Esophagus muscularis mucosa (tissue), 4 donors: ENCODE measurements around the gene TTC7B. TPM values are rescaled to one million over a fixed set of nuclear protein-coding genes. Genes with fewer than 3 reads are reported as not detected.
"Not testable (repeated sequence)": the region's sequence is repeated elsewhere in the genome, so short reads cannot be mapped to it uniquely, and the experiment has no call there.

Source experiments
- DNase-seq: peaks from one replicate; pipeline ENCODE4 v3.0.0-alpha.2; 2017; ENCODE audit errors: extremely low spot score
- H3K27ac ChIP-seq, 4 donors: fragments of 200-600 bp; sonication (generic); replicated peaks in 1 of 4; 1 replicate in 3 of 4; 2 replicates in 1 of 4; pipeline ENCODE4 v1.5.1; 2016 to 2019; ENCODE audit warnings: mild to moderate bottlenecking in 1 of 4
- H3K27me3 ChIP-seq, 4 donors: fragments of 200-600 bp; sonication (generic); one replicate each; pipeline versions ENCODE4 v1.5.1 to v1.6.0; 2016 to 2019
- H3K36me3 ChIP-seq, 4 donors: fragments of 200-600 bp; sonication (generic); one replicate each; pipeline ENCODE4 v1.5.1; 2016 to 2019
- H3K4me1 ChIP-seq, 4 donors: fragments of 200-600 bp; sonication (generic); one replicate each; pipeline ENCODE4 v1.5.1; 2016 to 2019
- H3K4me3 ChIP-seq, 4 donors: fragments of 200-600 bp; sonication (generic); 1 replicate in 2 of 4; 2 replicates in 2 of 4; pipeline ENCODE4 v1.5.1; 2016 to 2019; ENCODE audit warnings: mild to moderate bottlenecking in 4 of 4, moderate library complexity in 1 of 4
- H3K9me3 ChIP-seq, 4 donors: fragments of 200-600 bp; sonication (generic); 1 replicate in 3 of 4; 2 replicates in 1 of 4; pipeline ENCODE4 v1.5.1; 2016 to 2019
- CTCF ChIP-seq, 3 experiments: fragments of 200-600 bp in 2 of 3; fragments of 450-650 bp in 1 of 3; sonication (generic) in 2 of 3; IDR thresholded peaks; one replicate each; pipeline ENCODE4 v1.5.1; 2017 to 2019; ENCODE audit warnings: antibody characterized with exemption in 3 of 3, mild to moderate bottlenecking in 2 of 3, moderate library complexity in 1 of 3
- EP300 ChIP-seq: sonication (generic); formaldehyde crosslinking; IDR thresholded peaks from one replicate; pipeline ENCODE4 v1.6.1; 2017; ENCODE audit warnings: antibody characterized with exemption
- POLR2A ChIP-seq: fragments of 450-650 bp; IDR thresholded peaks from one replicate; pipeline ENCODE4 v1.6.1; 2017; ENCODE audit warnings: antibody characterized with exemption, moderate library complexity, mild to moderate bottlenecking, low read depth
- POLR2AphosphoS5 ChIP-seq, 2 donors: sonication (generic); formaldehyde crosslinking; IDR thresholded peaks; one replicate each; pipeline ENCODE4 v1.6.1; 2017; ENCODE audit warnings: antibody characterized with exemption in 2 of 2
- WGBS: methylation state at CpG from one replicate; pipeline ENCODE4 v1.1.5; 2018; 5-methylcytosine and 5-hydroxymethylcytosine counted together
- intact Hi-C: fragments of 100-400 bp; cut with DNase I; formaldehyde crosslinking; loops from one replicate; pipeline ENCODE4 v1.15.1; 2023
- total RNA-seq, 4 donors: library from RNA; depleted of rRNA; stranded (reverse); fragments of >200 nt; gene quantifications; one replicate each; pipeline versions ENCODE4 v1.1.0 to v1.2.1, GENCODE V29; 2016

TTC7B gene
- total RNA-seq, 4 donors from 2014 or later, result 54.4 to 148 (median 113) TPM

GRCh38 chr14:90846511-90846910, 30.3 kb upstream of the TTC7B start:
- H3K4me1 ChIP-seq, result peaks cover 0 to 13% (median 5%) of the 10 kb centered on the region in 4 donors
- no peak overlapping the region for H3K27ac ChIP-seq
- peaks cover 0 to 27% (median 0%) of the 10 kb centered on the region in 4 donors for H3K36me3 ChIP-seq
- TF ChIP-seq EP300 (no peak), POLR2AphosphoS5 (IDR thresholded peaks at IDR 0.05) (no peak), CTCF (IDR thresholded peaks at IDR 0.05) (no peak), POLR2A (no peak)
- WGBS, result 88% methylated on average over 4 of the region's 4 CpGs
- intact Hi-C loops, result no loop called here
- H3K9me3 ChIP-seq, result no peaks in the 10 kb centered on the region
- H3K4me3 ChIP-seq, result no peak overlapping the region
- H3K27me3 ChIP-seq, result no peaks in the 10 kb centered on the region
- no peak for DNase-seq

- TF ChIP-seq POLR2A (no peak), CTCF (IDR thresholded peaks at IDR 0.05) (no peak), POLR2AphosphoS5 (IDR thresholded peaks at IDR 0.05) (no peak), EP300 (no peak)
- Histone ChIP-seq H3K4me1 (peaks cover 0 to 3% (median under 1%) of the 10 kb centered on the region in 4 donors), H3K9me3 (no peaks in the 10 kb centered on the region), H3K27me3 (no peaks in the 10 kb centered on the region), H3K27ac (no peak overlapping the region), H3K36me3 (peaks cover 0 to 20% (median 0%) of the 10 kb centered on the region in 4 donors), H3K4me3 (no peak overlapping the region)
- no peak for DNase-seq
- intact Hi-C loops, result no loop called here
- 77% methylated on average over 3 of the region's 3 CpGs for WGBS
Measured at GRCh38 chr14:90844321-90844720, 28.1 kb upstream of the TTC7B start.

- no peaks in the 10 kb centered on the region for H3K9me3 ChIP-seq
- H3K27me3 ChIP-seq, result no peaks in the 10 kb centered on the region
- no peak for DNase-seq
- TF ChIP-seq EP300 (no peak), CTCF (IDR thresholded peaks at IDR 0.05) (no peak), POLR2A (no peak), POLR2AphosphoS5 (IDR thresholded peaks at IDR 0.05) (no peak)
- H3K4me1 ChIP-seq, result peaks cover 0 to 12% (median 6%) of the 10 kb centered on the region in 4 donors
- WGBS, result 63% methylated on average over 6 of the region's 6 CpGs
- no peak overlapping the region for H3K4me3 ChIP-seq
- H3K36me3 ChIP-seq, result peaks cover 0 to 14% (median 0%) of the 10 kb centered on the region in 4 donors
- intact Hi-C loops, result no loop called here
- H3K27ac ChIP-seq, result no peak overlapping the region
Measured at GRCh38 chr14:90842726-90843125, 26.5 kb upstream of the TTC7B start.

GRCh38 chr14:90840667-90841066, 24.4 kb upstream of the TTC7B start:
- intact Hi-C loops, H3K9me3 ChIP-seq, H3K36me3 ChIP-seq, H3K27me3 ChIP-seq, DNase-seq, H3K4me3 ChIP-seq, H3K27ac ChIP-seq: not testable (repeated sequence)
- 98% methylated on average over 4 of the region's 4 CpGs for WGBS
- H3K4me1 ChIP-seq, result peaks cover 0 to 12% (median 6%) of the 10 kb centered on the region in 4 donors

GRCh38 chr14:90839889-90840266, 23.6 kb upstream of the TTC7B start:
- peaks cover 0 to 12% (median 6%) of the 10 kb centered on the region in 4 donors for H3K4me1 ChIP-seq
- no peaks in the 10 kb centered on the region for H3K9me3 ChIP-seq
- no peaks in the 10 kb centered on the region for H3K27me3 ChIP-seq
- TF ChIP-seq POLR2A (no peak), CTCF (IDR thresholded peaks at IDR 0.05) (no peak), EP300 (no peak), POLR2AphosphoS5 (IDR thresholded peaks at IDR 0.05) (no peak)
- 91% methylated on average over 3 of the region's 3 CpGs for WGBS
- DNase-seq, result peak; percentile 55
- no peak overlapping the region for H3K4me3 ChIP-seq
- intact Hi-C loops, result no loop called here
- peak overlapping the region; percentile 45 to 70 (median 62) for H3K27ac ChIP-seq
- H3K36me3 ChIP-seq, result no peaks in the 10 kb centered on the region
